ENCODE data around the gene MLLT10.

GRCh38 chr10:21498377-21498776 lies 35.7 kb upstream of the MLLT10 start:
- no peak for TF ChIP-seq CTCF (IDR thresholded peaks at IDR 0.05)
- no peak for TF ChIP-seq POLR2A (IDR thresholded peaks at IDR 0.05)

Data from right lobe of liver (tissue), 4 donors.